Upper lobe of left lung (tissue), 6 donors: ENCODE results near the gene SNAP23. TPM values are rescaled to one million over a fixed set of nuclear protein-coding genes. Genes with fewer than 3 reads are reported as not detected.

Experiments
- ATAC-seq, 2 donors: fragments of 200-7000 bp; cut with Tn5 transposase; one replicate each; pipeline ENCODE4 v1.9.1; 2022; ENCODE audit warnings: mild to moderate bottlenecking in 2 of 2, moderate library complexity in 2 of 2; ENCODE audit not compliant: low FRiP score in 2 of 2
- DNase-seq, 2 donors: peaks; one replicate each; pipeline ENCODE4 v3.0.0-alpha.2; 2019 to 2020
- H3K27ac ChIP-seq, 4 donors: fragments of 200-600 bp; sonication (generic); one replicate each; pipeline ENCODE4 v1.5.1; 2016 to 2019
- H3K27me3 ChIP-seq, 4 donors: fragments of 200-600 bp; sonication (generic); one replicate each; pipeline ENCODE4 v1.5.1; 2017 to 2019
- H3K36me3 ChIP-seq, 4 donors: fragments of 200-600 bp; sonication (generic); one replicate each; pipeline ENCODE4 v1.5.1; 2016 to 2019
- H3K4me1 ChIP-seq, 4 donors: fragments of 200-600 bp; sonication (generic); one replicate each; pipeline ENCODE4 v1.5.1; 2018 to 2019
- H3K4me3 ChIP-seq, 4 donors: fragments of 200-600 bp; sonication (generic); one replicate each; pipeline ENCODE4 v1.5.1; 2017 to 2019; ENCODE audit warnings: mild to moderate bottlenecking in 2 of 4, moderate library complexity in 1 of 4
- H3K9me3 ChIP-seq, 4 donors: fragments of 200-600 bp; sonication (generic); one replicate each; pipeline ENCODE4 v1.5.1; 2018 to 2019
- EP300 ChIP-seq, 4 donors: sonication (generic); formaldehyde crosslinking; IDR thresholded peaks; one replicate each; pipeline ENCODE4 v1.5.1; 2017; ENCODE audit warnings: antibody characterized with exemption in 4 of 4, control low read depth in 2 of 4
- POLR2A ChIP-seq, 4 donors: fragments of 450-650 bp; IDR thresholded peaks; one replicate each; pipeline ENCODE4 v1.5.1; 2016 to 2017; ENCODE audit warnings: antibody characterized with exemption in 4 of 4, mild to moderate bottlenecking in 2 of 4
- POLR2AphosphoS5 ChIP-seq, 2 donors: sonication (generic); formaldehyde crosslinking; IDR thresholded peaks; one replicate each; pipeline ENCODE4 v1.5.1; 2017; ENCODE audit warnings: antibody characterized with exemption in 2 of 2
- WGBS, 2 donors: methylation state at CpG; one replicate each; pipeline ENCODE4 v1.1.5; 2017 to 2018; 5-methylcytosine and 5-hydroxymethylcytosine counted together
- total RNA-seq, 6 donors: library from RNA; depleted of rRNA in 4 of 6; stranded (reverse); fragments of >200 nt in 4 of 6; gene quantifications; one replicate each; pipeline versions ENCODE4 v1.1.0 to v1.2.1, GENCODE V29; 2016 to 2021
- TF ChIP-seq, protein P1 (sequence below), 6 experiments: fragments of 450-650 bp in 4 of 6; fragments of 200-600 bp in 2 of 6; sonication (generic) in 2 of 6; IDR thresholded peaks; one replicate each; pipeline ENCODE4 v1.5.1; 2016 to 2019; ENCODE audit warnings: antibody characterized with exemption in 6 of 6
- donor health status: DM: no; HTN: no; CAD: no; lungs with moderate emphysema.
- donor health status: DM: no; HTN: yes; CAD: no; lungs with severe emphysema.

Gene SNAP23
- total RNA-seq, 6 donors from 2014 or later, result 47.3 to 108 (median 63.7) TPM

DNA sequence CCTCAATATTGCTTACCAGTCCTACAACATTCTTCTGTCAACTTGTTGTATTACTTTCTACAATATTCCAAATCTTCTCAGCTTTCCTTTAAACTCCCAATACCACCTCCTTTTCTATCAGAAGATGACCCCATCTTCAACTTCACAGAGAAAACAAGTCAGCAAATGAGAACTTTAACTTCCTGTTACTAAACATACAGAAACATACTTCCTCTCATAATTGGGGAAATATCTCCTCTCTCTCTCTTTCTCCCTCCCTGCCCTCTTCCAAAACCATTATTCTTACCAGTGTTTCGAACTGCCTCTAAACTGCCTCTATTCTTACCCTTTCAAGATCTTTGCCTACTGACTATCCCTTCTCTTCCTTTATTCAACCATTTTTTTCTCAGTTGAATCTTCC, 1.8 kb upstream of the SNAP23 start:
- no peak for ATAC-seq
- no peaks in the 10 kb centered on the region for H3K27me3 ChIP-seq
- H3K9me3 ChIP-seq, result no peaks in the 10 kb centered on the region
- TF ChIP-seq POLR2AphosphoS5 (IDR thresholded peaks at IDR 0.05) (no peak), EP300 (IDR thresholded peaks at IDR 0.05) (no peak), POLR2A (IDR thresholded peaks at IDR 0.05) (no peak)
- TF ChIP-seq, protein P1, sequence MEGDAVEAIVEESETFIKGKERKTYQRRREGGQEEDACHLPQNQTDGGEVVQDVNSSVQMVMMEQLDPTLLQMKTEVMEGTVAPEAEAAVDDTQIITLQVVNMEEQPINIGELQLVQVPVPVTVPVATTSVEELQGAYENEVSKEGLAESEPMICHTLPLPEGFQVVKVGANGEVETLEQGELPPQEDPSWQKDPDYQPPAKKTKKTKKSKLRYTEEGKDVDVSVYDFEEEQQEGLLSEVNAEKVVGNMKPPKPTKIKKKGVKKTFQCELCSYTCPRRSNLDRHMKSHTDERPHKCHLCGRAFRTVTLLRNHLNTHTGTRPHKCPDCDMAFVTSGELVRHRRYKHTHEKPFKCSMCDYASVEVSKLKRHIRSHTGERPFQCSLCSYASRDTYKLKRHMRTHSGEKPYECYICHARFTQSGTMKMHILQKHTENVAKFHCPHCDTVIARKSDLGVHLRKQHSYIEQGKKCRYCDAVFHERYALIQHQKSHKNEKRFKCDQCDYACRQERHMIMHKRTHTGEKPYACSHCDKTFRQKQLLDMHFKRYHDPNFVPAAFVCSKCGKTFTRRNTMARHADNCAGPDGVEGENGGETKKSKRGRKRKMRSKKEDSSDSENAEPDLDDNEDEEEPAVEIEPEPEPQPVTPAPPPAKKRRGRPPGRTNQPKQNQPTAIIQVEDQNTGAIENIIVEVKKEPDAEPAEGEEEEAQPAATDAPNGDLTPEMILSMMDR (IDR thresholded peaks at IDR 0.05), result no peak
- DNase-seq, result no peak
- H3K4me3 ChIP-seq, result no peak overlapping the region
- H3K36me3 ChIP-seq, result no peaks in the 10 kb centered on the region
- H3K27ac ChIP-seq, result peak overlapping the region; percentile 92 to 99 (median 94)
- 59 to 82% methylated on average over 1 of the region's 1 CpG for WGBS, 2 donors
- peaks cover 63 to 80% (median 66%) of the 10 kb centered on the region in 4 donors for H3K4me1 ChIP-seq

DNA sequence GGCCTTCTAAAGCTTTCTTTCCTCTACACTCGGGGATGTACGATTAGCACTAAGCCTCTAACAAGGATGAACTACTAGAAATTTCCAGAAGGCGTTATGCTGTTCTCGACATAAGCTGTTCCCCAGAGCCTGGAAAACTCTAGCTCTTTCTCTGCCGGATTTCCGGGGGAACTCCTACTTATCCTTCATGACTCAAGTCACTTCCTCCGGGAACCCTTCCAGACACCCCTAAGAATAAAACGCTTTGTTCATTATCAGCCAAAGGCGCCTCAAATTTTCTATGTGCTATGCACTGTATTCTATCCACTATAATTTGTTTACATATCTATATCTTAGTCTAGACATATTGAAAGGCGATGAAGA, 455 bp upstream of the SNAP23 start:
- DNase-seq (peak in 1 of 2 donors; percentile 76), ATAC-seq (peak; percentile 0 to 55)
- Histone ChIP-seq H3K27me3 (no peaks in the 10 kb centered on the region), H3K27ac (peak overlapping the region; percentile 92 to 99 (median 94)), H3K36me3 (no peaks in the 10 kb centered on the region), H3K9me3 (no peaks in the 10 kb centered on the region), H3K4me1 (peaks cover 62 to 80% (median 65%) of the 10 kb centered on the region in 4 donors), H3K4me3 (peak overlapping the region; percentile 41 to 94 (median 74))
- WGBS, 2 donors, result 1 to 8% methylated on average over 10 of the region's 10 CpGs
- TF ChIP-seq, protein P1 (IDR thresholded peaks at IDR 0.05), result no peak
- TF ChIP-seq EP300 (IDR thresholded peaks at IDR 0.05) (peak in 2 of 4 donors; percentile 43 to 65), POLR2AphosphoS5 (IDR thresholded peaks at IDR 0.05) (no peak), POLR2A (IDR thresholded peaks at IDR 0.05) (no peak)

DNA sequence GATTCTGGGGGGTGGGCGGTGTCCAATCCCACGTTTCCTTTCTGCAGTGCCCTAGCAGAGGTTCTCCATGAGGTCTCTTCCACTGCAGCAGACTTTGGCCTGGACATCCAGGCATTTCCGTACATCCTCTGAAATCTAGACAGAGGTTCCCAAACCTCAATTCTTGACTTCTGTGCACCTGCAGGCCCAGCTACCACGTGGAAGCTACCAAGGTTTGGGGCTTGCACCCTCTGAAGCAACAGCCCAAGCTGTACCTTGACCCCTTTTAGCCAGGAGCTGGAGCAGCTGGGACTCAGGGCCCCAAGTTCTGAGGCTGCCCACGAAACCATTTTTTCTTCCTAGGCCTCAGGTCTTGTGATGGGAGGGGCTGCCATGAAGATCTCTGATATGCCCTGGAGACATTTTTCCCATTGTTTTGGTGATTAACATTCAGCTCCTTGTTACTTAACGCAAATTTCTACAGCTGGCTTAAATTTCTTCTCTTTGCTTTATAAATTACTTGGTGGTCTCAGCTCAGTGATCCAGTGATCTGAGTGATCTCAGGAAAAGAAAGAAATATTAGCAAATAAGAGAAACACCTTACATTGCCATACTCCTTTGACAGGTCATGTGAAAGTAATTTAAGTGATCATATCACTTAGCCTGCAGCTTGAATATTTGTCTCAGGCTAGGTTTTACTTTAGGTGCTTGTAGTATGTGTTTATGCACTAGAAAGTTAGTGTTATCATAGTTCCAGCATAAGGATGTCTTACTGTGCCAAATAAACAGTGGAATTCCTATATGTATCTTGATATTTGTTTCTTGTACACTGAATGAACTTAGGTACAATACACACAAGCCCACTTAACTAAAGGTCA, 3.0 kb downstream of the SNAP23 start:
- no peak for ATAC-seq
- Histone ChIP-seq H3K4me3 (no peak overlapping the region), H3K9me3 (no peaks in the 10 kb centered on the region), H3K36me3 (no peaks in the 10 kb centered on the region), H3K27ac (peak overlapping the region; percentile 50 to 93 (median 68)), H3K27me3 (no peaks in the 10 kb centered on the region), H3K4me1 (peaks cover 69 to 80% (median 76%) of the 10 kb centered on the region in 4 donors)
- no peak for DNase-seq
- TF ChIP-seq, protein P1 (IDR thresholded peaks at IDR 0.05), result no peak
- TF ChIP-seq POLR2A (IDR thresholded peaks at IDR 0.05) (no peak), POLR2AphosphoS5 (IDR thresholded peaks at IDR 0.05) (no peak), EP300 (IDR thresholded peaks at IDR 0.05) (no peak)
- WGBS, 2 donors, result 71 to 80% methylated on average over 5 to 6 of the region's 6 CpGs

DNA sequence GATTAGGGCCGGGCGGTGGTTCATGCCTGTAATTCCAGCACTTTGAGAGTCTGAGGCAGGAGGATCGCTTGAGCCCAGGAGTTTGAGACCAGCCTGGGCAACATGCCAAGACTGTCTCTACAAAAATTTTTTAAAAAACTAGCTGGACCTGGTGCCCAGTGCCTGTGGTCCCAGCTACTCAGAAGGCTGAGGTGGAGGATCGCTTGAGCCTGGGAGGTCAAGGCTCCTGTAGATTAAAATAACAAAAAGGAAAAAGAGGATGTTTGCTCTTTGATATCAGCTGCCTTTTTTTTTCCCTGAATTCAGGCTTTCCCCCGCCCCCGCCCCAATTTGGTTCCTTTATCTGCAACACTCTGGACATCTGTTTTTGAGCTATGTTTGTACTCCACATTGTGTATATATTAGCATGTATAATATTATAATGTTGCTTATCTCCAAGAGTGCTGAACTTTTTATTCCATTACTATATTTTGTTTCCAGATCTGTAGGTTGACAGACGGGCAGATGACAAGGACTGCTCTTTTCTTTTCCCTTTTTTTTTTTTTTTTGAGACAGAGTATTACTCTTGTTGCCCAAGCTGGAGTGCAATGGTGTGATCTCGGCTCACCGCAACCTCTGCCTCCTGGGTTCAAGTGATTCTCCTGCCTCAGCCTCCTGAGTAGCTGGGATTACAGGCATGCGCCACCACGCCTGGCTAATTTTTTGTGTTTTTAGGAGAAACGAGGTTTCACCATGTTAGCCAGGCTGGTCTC, 4.6 kb downstream of the SNAP23 start:
- TF ChIP-seq POLR2A (IDR thresholded peaks at IDR 0.05) (no peak), EP300 (IDR thresholded peaks at IDR 0.05) (no peak), POLR2AphosphoS5 (IDR thresholded peaks at IDR 0.05) (no peak)
- TF ChIP-seq, protein P1 (IDR thresholded peaks at IDR 0.05), result no peak
- no peaks in the 10 kb centered on the region for H3K36me3 ChIP-seq
- ATAC-seq (no peak), DNase-seq (no peak)
- H3K27ac ChIP-seq, result peak overlapping the region; percentile 50 to 93 (median 68)
- peaks cover 64 to 79% (median 68%) of the 10 kb centered on the region in 4 donors for H3K4me1 ChIP-seq
- no peaks in the 10 kb centered on the region for H3K27me3 ChIP-seq
- H3K4me3 ChIP-seq, result no peak overlapping the region
- 74 to 77% methylated on average over 12 of the region's 12 CpGs for WGBS, 2 donors
- no peaks in the 10 kb centered on the region for H3K9me3 ChIP-seq
